ENCODE data around the gene CDK14. TPM values are rescaled to one million over a fixed set of nuclear protein-coding genes. Genes with fewer than 3 reads are reported as not detected.

The CDK14 gene
- total and polyA plus RNA-seq, 2 donors (not counting 3 experiments of a cell fraction or from before 2014, with no cell fraction given), result 5.5 to 34.2 TPM

- Histone ChIP-seq H3K9me1 (replicated peaks; ENCODE audit: control insufficient read depth, extremely low read depth, insufficient read depth, low read length) (no peaks in the 10 kb centered on the region), H3K79me2 (ENCODE audit: control insufficient read depth, insufficient read depth, low read length) (no peaks in the 10 kb centered on the region), H3K27ac (ENCODE audit: insufficient read depth, low read depth, low read length) (no peak overlapping the region), H3K4me1 (ENCODE audit: control insufficient read depth, extremely low read depth, insufficient read depth, low read length) (no peaks in the 10 kb centered on the region), H3K4me3 (replicated peaks in 1 of 3; ENCODE audit: insufficient read depth in 1 of 3, low read depth in 1 of 3, low read length in 3 of 3) (no peak overlapping the region), H3K36me3 (ENCODE audit: control insufficient read depth in 2 of 2, extremely low read depth in 1 of 2, insufficient read depth in 2 of 2, low read length in 2 of 2) (no peaks in the 10 kb centered on the region), H3K4me2 (ENCODE audit: insufficient read depth, low read length) (no peak overlapping the region), H3K9me3 (replicated peaks; ENCODE audit: control insufficient read depth, insufficient read depth, low read length) (no peaks in the 10 kb centered on the region), H3K9ac (replicated peaks; ENCODE audit: extremely low read depth, insufficient read depth, low read length) (no peak overlapping the region), H3K27me3 (ENCODE audit: control insufficient read depth in 2 of 2, insufficient read depth in 2 of 2, low read length in 2 of 2) (no peaks in the 10 kb centered on the region), H2AFZ (ENCODE audit: low read depth, low read length) (no peak overlapping the region), H4K20me1 (replicated peaks; ENCODE audit: control insufficient read depth, extremely low read depth, insufficient read depth, low read length) (no peaks in the 10 kb centered on the region)
- TF ChIP-seq FOS (IDR thresholded peaks at IDR 0.05; ENCODE audit: borderline replicate concordance, insufficient read depth, low read length) (no peak), MAX (IDR thresholded peaks at IDR 0.05; ENCODE audit: insufficient read depth, insufficient read length) (no peak), JUN (IDR thresholded peaks at IDR 0.05; ENCODE audit: borderline replicate concordance, insufficient read depth, insufficient read length, low read depth) (no peak), MYC (IDR thresholded peaks at IDR 0.05; ENCODE audit: low read depth, low read length) (no peak), POLR2AphosphoS5 (IDR thresholded peaks at IDR 0.05; ENCODE audit: insufficient read depth, low read depth, low read length) (no peak), EZH2 (IDR thresholded peaks at IDR 0.05; ENCODE audit: borderline replicate concordance, low read depth, low read length, severe bottlenecking) (no peak), POLR2A (IDR thresholded peaks at IDR 0.05; ENCODE audit: low read depth, low read length) (no peak), GATA2 (IDR thresholded peaks at IDR 0.05; ENCODE audit: insufficient read depth, insufficient read length, low read depth, low read length) (no peak), CTCF (IDR thresholded peaks at IDR 0.05; ENCODE audit: extremely low read depth in 1 of 2, insufficient read depth in 1 of 2, low read depth in 1 of 2, low read length in 2 of 2) (no peak)
- no peak for DNase-seq (ENCODE audit: low read depth, low spot score)
- CTCF ChIA-PET, result no interaction called here
- dilution Hi-C loops (cut with MboI; ENCODE audit: extremely low pct_ligation_motif_present, low sequenced_read_pairs) (no loop called here), intact Hi-C loops (cut with micrococcal nuclease) (no loop called here)
- POLR2A ChIA-PET, result no interaction called here
- no TSS peak for BruUV-seq (replicated peaks)
- no peak for FAIRE-seq
These were observed 424.7 kb downstream of the CDK14 start for GRCh38 chr7:91020636-91021385.
